Measurements from ENCODE around the gene UFD1. TPM values are rescaled to one million over a fixed set of nuclear protein-coding genes. Genes with fewer than 3 reads are reported as not detected.

Gene UFD1
- total and polyA plus RNA-seq, 11 donors: 28.7 to 80.5 (median 43.0) TPM

DNA sequence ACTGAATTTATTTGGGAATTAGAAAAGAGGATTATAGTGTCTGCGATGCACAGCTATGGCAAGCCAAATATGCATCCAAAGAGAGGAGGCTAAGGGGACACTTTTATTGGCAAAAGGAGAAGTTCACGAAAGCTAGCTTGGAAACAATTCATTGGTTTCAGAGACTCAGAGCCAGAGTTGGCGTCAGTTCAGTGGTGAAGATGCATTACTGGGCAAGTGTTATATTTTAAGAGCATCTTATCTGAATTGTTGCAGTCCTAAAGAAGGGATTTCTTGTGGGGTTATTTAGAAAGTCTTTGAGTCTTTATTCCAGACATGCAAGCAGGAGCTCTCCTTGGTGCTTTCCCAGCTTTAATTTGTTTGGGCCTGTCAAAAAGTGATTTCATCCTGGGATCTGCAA is 30.2 kb upstream of the UFD1 start:
- Histone ChIP-seq H3K9me3 (peaks cover 0 to 12% (median 3%) of the 10 kb centered on the region in 12 donors), H3K4me3 (no peak overlapping the region), H3K4me1 (no peaks in the 10 kb centered on the region), H3K36me3 (no peaks in the 10 kb centered on the region), H3K27ac (no peak overlapping the region), H3K27me3 (no peaks in the 10 kb centered on the region)
- intact Hi-C loops (cut with DNase I): no loop called here
- no peak for DNase-seq
- TF ChIP-seq CTCF (IDR thresholded peaks at IDR 0.05): no peak
- TF ChIP-seq POLR2A (IDR thresholded peaks at IDR 0.05): no peak
- WGBS, 4 donors: 85 to 95% (median 86%) methylated on average over 3 of the region's 3 CpGs
- ATAC-seq: no peak

DNA sequence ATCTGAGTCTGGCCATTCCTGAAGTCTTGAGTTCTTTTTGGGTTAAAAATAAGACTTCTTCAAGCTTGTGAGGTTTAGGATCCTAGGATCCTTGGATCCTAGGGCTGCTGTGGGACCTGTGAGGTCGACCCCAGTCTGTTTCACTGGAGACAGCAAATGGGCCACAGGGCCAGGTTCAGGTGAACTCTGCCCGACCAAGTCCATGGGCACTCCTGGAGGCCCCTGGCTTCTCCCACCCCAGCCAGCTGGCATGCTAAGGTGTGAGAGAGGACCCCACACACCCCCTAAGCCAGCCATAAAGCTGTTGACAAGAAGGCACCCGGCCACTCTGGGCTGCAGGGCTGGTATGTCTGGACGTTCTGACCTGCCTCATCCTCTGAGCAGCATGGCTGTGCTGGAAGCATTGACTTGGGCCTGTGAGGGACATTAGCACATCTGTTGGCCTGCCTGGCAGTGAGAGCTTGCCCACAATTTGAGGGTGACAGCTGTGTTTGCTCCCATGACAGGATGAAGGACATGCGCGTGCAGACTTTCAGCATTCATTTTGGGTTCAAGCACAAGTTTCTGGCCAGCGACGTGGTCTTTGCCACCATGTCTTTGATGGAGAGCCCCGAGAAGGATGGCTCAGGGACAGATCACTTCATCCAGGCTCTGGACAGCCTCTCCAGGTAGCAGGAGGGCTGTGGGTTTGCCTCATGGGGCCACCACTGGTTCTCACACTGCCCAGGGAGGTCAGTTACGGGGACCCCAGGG is 29.2 kb upstream of the UFD1 start:
- no peaks in the 10 kb centered on the region for H3K36me3 ChIP-seq
- DNase-seq: no peak
- no peak for ATAC-seq
- 84 to 95% (median 92%) methylated on average over 8 to 10 of the region's 10 CpGs for WGBS, 4 donors
- H3K4me1 ChIP-seq: no peaks in the 10 kb centered on the region
- no peak overlapping the region for H3K27ac ChIP-seq
- no peak for TF ChIP-seq POLR2A (IDR thresholded peaks at IDR 0.05)
- H3K27me3 ChIP-seq: no peaks in the 10 kb centered on the region
- H3K9me3 ChIP-seq: peaks cover 0 to 2% (median 0%) of the 10 kb centered on the region in 12 donors
- intact Hi-C loops (cut with DNase I): no loop called here
- no peak overlapping the region for H3K4me3 ChIP-seq

- H3K27ac ChIP-seq: no peak overlapping the region
- WGBS, 4 donors: 91 to 98% (median 94%) methylated on average over 4 of the region's 4 CpGs
- intact Hi-C loops (cut with DNase I): no loop called here
- no peaks in the 10 kb centered on the region for H3K4me1 ChIP-seq
- no peak overlapping the region for H3K4me3 ChIP-seq
- no peak for DNase-seq
- TF ChIP-seq CTCF (IDR thresholded peaks at IDR 0.05) (no peak), POLR2A (IDR thresholded peaks at IDR 0.05) (no peak)
- no peaks in the 10 kb centered on the region for H3K9me3 ChIP-seq
- H3K27me3 ChIP-seq: no peaks in the 10 kb centered on the region
- no peaks in the 10 kb centered on the region for H3K36me3 ChIP-seq
- ATAC-seq: no peak
Measured at GRCh38 chr22:19507534-19507861, 28.5 kb upstream of the UFD1 start.

DNA sequence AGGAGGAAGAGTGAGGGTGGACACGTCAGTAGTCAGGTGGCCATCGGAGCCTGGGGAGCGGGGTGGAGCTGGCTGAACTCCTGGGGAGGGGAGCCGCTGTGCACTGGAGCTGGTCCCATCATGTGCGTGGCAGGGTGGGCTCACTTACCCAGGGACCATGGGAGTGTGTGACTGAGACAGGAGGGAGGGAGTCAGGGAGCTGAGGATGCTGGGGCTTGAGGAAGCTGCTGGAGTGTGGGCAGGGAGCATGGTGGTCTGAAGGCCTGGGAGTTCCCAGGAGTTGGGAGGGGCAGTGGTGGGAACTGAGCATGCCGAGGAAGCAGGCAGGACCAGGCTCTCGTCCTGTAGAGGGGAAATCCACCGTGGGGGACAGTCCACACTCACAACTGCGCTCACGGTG is 27.2 kb upstream of the UFD1 start:
- intact Hi-C loops (cut with DNase I): no loop called here
- H3K4me1 ChIP-seq: no peaks in the 10 kb centered on the region
- 85 to 92% (median 88%) methylated on average over 10 of the region's 10 CpGs for WGBS, 4 donors
- TF ChIP-seq CTCF (IDR thresholded peaks at IDR 0.05): no peak
- no peak for TF ChIP-seq POLR2A (IDR thresholded peaks at IDR 0.05)
- DNase-seq: no peak
- no peaks in the 10 kb centered on the region for H3K9me3 ChIP-seq
- no peak overlapping the region for H3K27ac ChIP-seq
- H3K4me3 ChIP-seq: no peak overlapping the region
- H3K36me3 ChIP-seq: no peaks in the 10 kb centered on the region
- no peaks in the 10 kb centered on the region for H3K27me3 ChIP-seq
- peak in 1 of 4 donors; percentile 18 for ATAC-seq

DNA sequence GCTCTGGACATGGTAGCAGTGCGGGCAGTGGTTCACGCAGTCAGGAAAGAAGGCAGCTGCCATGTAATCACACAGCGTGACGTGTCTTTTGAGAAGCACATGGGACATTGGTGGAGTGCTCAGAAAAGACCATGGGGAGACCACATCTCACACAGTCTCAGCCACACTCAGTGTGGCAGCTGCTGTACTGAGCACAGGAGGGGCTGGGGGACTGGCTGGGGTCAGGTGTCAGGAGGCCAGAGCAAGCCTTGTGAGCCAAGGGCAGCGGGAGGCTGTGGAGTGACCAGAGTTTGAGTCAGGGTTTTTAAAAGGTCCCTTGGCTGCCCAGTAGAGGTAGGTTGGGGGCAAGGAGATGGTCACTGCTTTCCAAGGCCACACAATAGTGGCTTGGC is 26.7 kb upstream of the UFD1 start:
- 94 to 97% (median 95%) methylated on average over 5 of the region's 5 CpGs for WGBS, 4 donors
- H3K9me3 ChIP-seq: no peaks in the 10 kb centered on the region
- DNase-seq (no peak), ATAC-seq (no peak)
- H3K27me3 ChIP-seq: no peaks in the 10 kb centered on the region
- intact Hi-C loops (cut with DNase I): no loop called here
- H3K4me1 ChIP-seq: no peaks in the 10 kb centered on the region
- H3K4me3 ChIP-seq: no peak overlapping the region
- no peak overlapping the region for H3K27ac ChIP-seq
- TF ChIP-seq CTCF (IDR thresholded peaks at IDR 0.05): no peak
- no peak for TF ChIP-seq POLR2A (IDR thresholded peaks at IDR 0.05)
- H3K36me3 ChIP-seq: no peaks in the 10 kb centered on the region
